ENCODE results near the gene PCNX4.

DNA sequence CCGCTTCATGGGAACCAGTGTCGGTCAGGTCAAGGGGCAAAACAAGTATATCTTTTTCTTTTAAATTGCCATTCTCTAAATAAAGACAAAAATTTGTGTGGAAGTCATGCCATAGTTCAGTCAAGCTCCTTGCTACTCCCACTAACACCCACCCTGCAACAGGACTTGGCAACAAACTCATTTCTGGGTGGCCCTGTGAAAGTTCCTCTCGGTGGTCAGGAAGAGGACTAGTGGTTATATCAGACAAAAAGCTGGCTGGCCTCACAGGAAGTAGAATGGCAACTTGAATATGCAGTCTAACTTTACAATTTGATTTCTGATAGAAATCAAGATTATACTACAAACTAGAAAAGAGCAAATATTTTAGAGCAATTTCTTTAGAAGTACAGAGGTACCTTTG lies 62.3 kb downstream of the PCNX4 start:
- TF ChIP-seq EP300 (IDR thresholded peaks at IDR 0.05): no peak
- no peak for TF ChIP-seq POLR2A (IDR thresholded peaks at IDR 0.05)

All from tibial nerve (tissue), 3 donors.